Endothelial cell (in vitro differentiated cells): ENCODE data around the gene FAM3C. TPM values are rescaled to one million over a fixed set of nuclear protein-coding genes. Genes with fewer than 3 reads are reported as not detected.

Experiments used
- DNase-seq: peaks from one replicate; pipeline ENCODE4 v3.0.0; 2021; ENCODE audit warnings: low spot score
- H3K27ac Mint-ChIP-seq: one replicate; pipeline ENCODE4 v1.8.0; 2021; ENCODE audit warnings: mixed read lengths, inconsistent platforms; ENCODE audit not compliant: unreplicated experiment
- H3K27me3 Mint-ChIP-seq: one replicate; pipeline ENCODE4 v1.8.0; 2021; ENCODE audit warnings: mild to moderate bottlenecking, moderate library complexity, mixed read lengths, inconsistent platforms; ENCODE audit not compliant: unreplicated experiment
- H3K36me3 Mint-ChIP-seq: one replicate; pipeline ENCODE4 v1.8.0; 2021; ENCODE audit warnings: mild to moderate bottlenecking, low read depth, mixed read lengths, inconsistent platforms; ENCODE audit not compliant: unreplicated experiment
- H3K4me1 Mint-ChIP-seq: one replicate; pipeline ENCODE4 v1.8.0; 2021; ENCODE audit warnings: mild to moderate bottlenecking, mixed read lengths, inconsistent platforms; ENCODE audit not compliant: unreplicated experiment
- H3K4me3 Mint-ChIP-seq: one replicate; pipeline ENCODE4 v1.8.0; 2021; ENCODE audit warnings: mild to moderate bottlenecking, mixed read lengths, inconsistent platforms; ENCODE audit not compliant: unreplicated experiment
- H3K9me3 Mint-ChIP-seq: one replicate; pipeline ENCODE4 v1.8.0; 2021; ENCODE audit warnings: mixed read lengths, inconsistent platforms; ENCODE audit not compliant: unreplicated experiment
- total RNA-seq: library from RNA; stranded (reverse); fragmentation: NEBNext Ultra II Directional; extraction: Animal tissue kit (Norgen Biotek cat#: 25700); gene quantifications from one replicate; pipeline ENCODE4 v1.2.1, GENCODE V29; 2021; ENCODE audit not compliant: unreplicated experiment
- TF ChIP-seq, protein P1 (sequence below): fragments of 200-600 bp; sonication (generic); IDR thresholded peaks from one replicate; pipeline ENCODE4 v1.5.0; 2021; ENCODE audit warnings: antibody characterized with exemption; ENCODE audit not compliant: unreplicated experiment

The FAM3C gene
- total RNA-seq, 1 donor from 2014 or later = 50.9 TPM

- H3K27me3 Mint-ChIP-seq = no peaks in the 10 kb centered on the region
- no peak overlapping the region for H3K4me3 Mint-ChIP-seq
- no peaks in the 10 kb centered on the region for H3K36me3 Mint-ChIP-seq
- H3K4me1 Mint-ChIP-seq = no peaks in the 10 kb centered on the region
- DNase-seq = no peak
- TF ChIP-seq, protein P1, sequence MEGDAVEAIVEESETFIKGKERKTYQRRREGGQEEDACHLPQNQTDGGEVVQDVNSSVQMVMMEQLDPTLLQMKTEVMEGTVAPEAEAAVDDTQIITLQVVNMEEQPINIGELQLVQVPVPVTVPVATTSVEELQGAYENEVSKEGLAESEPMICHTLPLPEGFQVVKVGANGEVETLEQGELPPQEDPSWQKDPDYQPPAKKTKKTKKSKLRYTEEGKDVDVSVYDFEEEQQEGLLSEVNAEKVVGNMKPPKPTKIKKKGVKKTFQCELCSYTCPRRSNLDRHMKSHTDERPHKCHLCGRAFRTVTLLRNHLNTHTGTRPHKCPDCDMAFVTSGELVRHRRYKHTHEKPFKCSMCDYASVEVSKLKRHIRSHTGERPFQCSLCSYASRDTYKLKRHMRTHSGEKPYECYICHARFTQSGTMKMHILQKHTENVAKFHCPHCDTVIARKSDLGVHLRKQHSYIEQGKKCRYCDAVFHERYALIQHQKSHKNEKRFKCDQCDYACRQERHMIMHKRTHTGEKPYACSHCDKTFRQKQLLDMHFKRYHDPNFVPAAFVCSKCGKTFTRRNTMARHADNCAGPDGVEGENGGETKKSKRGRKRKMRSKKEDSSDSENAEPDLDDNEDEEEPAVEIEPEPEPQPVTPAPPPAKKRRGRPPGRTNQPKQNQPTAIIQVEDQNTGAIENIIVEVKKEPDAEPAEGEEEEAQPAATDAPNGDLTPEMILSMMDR = no peak
- no peaks in the 10 kb centered on the region for H3K9me3 Mint-ChIP-seq
- H3K27ac Mint-ChIP-seq = no peak overlapping the region
These were observed 58.7 kb downstream of the FAM3C start for GRCh38 chr7:121337398-121337797.

DNA sequence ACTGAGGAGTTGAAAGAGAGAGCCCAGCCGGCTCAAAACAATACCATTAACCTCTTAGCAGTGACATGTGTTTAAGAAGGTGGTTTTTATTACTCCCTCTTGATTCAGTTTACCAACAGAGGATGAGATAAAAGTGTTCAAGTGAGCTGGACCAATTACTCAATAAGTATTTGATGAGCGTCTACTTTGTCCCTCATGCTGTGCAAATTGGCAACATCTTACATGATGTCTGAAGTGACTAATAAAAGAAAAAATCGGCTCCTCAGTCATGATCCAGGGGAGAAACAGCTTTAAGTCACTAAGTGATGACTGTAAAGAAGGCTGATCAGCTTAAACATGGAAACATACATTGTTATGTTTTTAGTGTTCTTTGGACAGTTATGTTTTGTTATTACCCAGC, 59.5 kb downstream of the FAM3C start:
- TF ChIP-seq, protein P1 = no peak
- DNase-seq = no peak

DNA sequence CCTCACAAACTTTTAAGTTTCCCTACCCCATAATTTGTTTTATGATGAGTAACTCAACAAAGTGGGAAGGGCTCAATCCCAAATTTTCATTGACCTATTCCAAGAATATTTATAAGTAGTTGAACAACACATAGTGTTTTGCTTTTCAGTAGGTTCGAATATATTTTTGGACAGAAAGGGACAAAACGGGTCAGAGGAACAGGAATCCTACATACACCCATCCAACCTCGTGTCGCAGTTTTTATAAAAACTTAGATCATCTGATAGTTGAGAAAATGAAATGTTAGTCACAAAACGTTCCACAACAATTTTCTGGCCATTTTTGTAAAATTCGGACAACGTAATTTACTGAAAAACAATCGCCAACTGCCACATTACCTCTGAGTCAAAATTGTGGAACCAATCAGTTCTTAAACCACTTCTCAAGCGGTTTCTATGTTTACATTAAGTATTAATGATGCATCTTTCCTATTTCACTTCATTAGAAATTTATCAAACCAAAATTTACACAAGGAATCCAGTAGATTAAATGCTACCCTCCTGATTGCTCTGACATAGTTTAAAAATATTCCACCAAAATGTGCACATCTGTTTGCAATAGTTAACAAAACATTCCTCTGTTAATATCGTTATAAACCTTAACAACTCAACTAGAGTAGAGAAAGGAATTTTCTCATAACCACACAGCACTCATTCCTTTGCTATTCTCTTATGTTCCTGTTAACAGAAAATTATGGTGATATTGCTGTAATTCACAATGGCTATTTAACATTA, 61.0 kb downstream of the FAM3C start:
- no peak for DNase-seq
- Mint-ChIP-seq H3K4me1 (peaks cover 3% of the 10 kb centered on the region), H3K4me3 (no peak overlapping the region), H3K27ac (no peak overlapping the region), H3K36me3 (no peaks in the 10 kb centered on the region), H3K9me3 (no peaks in the 10 kb centered on the region), H3K27me3 (no peaks in the 10 kb centered on the region)
- TF ChIP-seq, protein P1 = no peak

More for the DNA sequence above, 59.5 kb downstream of the FAM3C start:
- H3K4me1 Mint-ChIP-seq = no peaks in the 10 kb centered on the region
- H3K36me3 Mint-ChIP-seq = no peaks in the 10 kb centered on the region
- H3K9me3 Mint-ChIP-seq = no peaks in the 10 kb centered on the region
- no peak overlapping the region for H3K4me3 Mint-ChIP-seq
- no peak overlapping the region for H3K27ac Mint-ChIP-seq
- H3K27me3 Mint-ChIP-seq = no peaks in the 10 kb centered on the region

DNA sequence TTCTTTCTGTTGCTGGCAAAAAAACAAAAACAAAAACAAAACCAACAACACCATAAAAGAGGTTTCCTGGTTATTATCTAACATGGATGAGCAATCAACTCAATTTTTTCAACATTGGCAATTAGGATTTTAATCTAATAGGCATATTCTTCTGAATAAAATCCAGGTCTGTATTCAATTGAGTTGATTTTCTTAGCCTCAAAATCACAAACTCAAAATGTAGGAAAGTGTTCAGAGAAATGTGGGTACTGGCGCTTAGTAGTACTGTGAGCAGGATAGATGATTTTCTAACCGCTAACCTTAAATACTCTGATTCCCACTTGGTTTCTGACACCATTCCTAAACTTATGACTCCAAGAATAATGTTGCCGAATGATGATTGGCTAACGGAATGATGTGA, 61.7 kb downstream of the FAM3C start:
- TF ChIP-seq, protein P1 = no peak

GRCh38 chr7:121331574-121331973, 64.5 kb downstream of the FAM3C start:
- peaks cover 11% of the 10 kb centered on the region for H3K27me3 Mint-ChIP-seq
- H3K4me1 Mint-ChIP-seq = peaks cover 3% of the 10 kb centered on the region
- no peak overlapping the region for H3K27ac Mint-ChIP-seq
- H3K9me3 Mint-ChIP-seq = no peaks in the 10 kb centered on the region
- DNase-seq = no peak
- TF ChIP-seq, protein P1 = no peak
- H3K4me3 Mint-ChIP-seq = no peak overlapping the region
- H3K36me3 Mint-ChIP-seq = no peaks in the 10 kb centered on the region

More for the DNA sequence above, 61.7 kb downstream of the FAM3C start:
- H3K36me3 Mint-ChIP-seq = no peaks in the 10 kb centered on the region
- DNase-seq = no peak
- H3K27ac Mint-ChIP-seq = no peak overlapping the region
- no peak overlapping the region for H3K4me3 Mint-ChIP-seq
- H3K9me3 Mint-ChIP-seq = no peaks in the 10 kb centered on the region
- H3K27me3 Mint-ChIP-seq = no peaks in the 10 kb centered on the region
- peaks cover 3% of the 10 kb centered on the region for H3K4me1 Mint-ChIP-seq
